ENCODE results near the gene DNAJC25. TPM values are rescaled to one million over a fixed set of nuclear protein-coding genes. Genes with fewer than 3 reads are reported as not detected.

The DNAJC25 gene
- polyA plus RNA-seq, 1 donor from 2014 or later = 20.0 TPM

DNA sequence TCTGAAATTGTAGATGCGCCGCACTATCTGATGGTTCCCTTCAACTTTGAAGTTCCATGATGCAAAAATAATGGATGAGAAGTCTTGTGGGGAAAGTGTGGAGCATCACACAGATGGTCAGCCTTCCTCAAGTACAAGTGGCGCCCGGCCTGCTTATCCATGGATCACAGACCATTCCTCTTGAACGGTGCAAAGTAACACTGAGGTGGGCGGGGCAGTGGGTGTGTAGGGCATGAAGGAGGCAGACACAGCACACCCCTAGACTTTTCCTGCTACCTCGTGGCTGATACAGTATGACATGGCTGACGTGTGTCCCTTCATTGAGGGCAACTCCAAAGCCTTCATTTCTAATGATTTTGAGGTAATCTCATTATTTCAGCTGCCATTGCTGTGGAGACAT, 27.8 kb downstream of the DNAJC25 start:
- Histone ChIP-seq H3K36me3 (ENCODE audit: insufficient read depth, low read length) (no peaks in the 10 kb centered on the region), H4K20me1 (ENCODE audit: insufficient read depth) (no peaks in the 10 kb centered on the region), H3K9me3 (ENCODE audit: low read length) (no peaks in the 10 kb centered on the region), H3K4me2 (ENCODE audit: low read length) (no peak overlapping the region), H3K27me3 (ENCODE audit: insufficient read depth, low read depth, low read length) (no peaks in the 10 kb centered on the region), H3F3A (ENCODE audit: insufficient read depth, low read length, poor library complexity, severe bottlenecking) (no peaks in the 10 kb centered on the region), H3K9me2 (ENCODE audit: insufficient read depth, low read length) (no peaks in the 10 kb centered on the region), H3K4me3 (ENCODE audit: low read length) (no peak overlapping the region), H3K27ac (ENCODE audit: low read length) (no peak overlapping the region), H3K9ac (ENCODE audit: low read length) (no peak overlapping the region), H2AFZ (ENCODE audit: low read depth, low read length) (no peak overlapping the region), H3K79me2 (replicated peaks; ENCODE audit: insufficient read depth, low read length) (peaks cover 5% of the 10 kb centered on the region)
- TF ChIP-seq EZH2 (IDR thresholded peaks at IDR 0.05; ENCODE audit: borderline replicate concordance, insufficient read depth, low read length, poor library complexity, severe bottlenecking) (no peak), MXI1 (conservative IDR thresholded peaks at IDR 0.05; ENCODE audit: poor library complexity, severe bottlenecking) (no peak), EP300 (conservative IDR thresholded peaks at IDR 0.05; ENCODE audit: poor library complexity, severe bottlenecking) (no peak), SMC3 (conservative IDR thresholded peaks at IDR 0.05; ENCODE audit: poor library complexity) (no peak), TAF1 (IDR thresholded peaks at IDR 0.05; ENCODE audit: low read depth) (no peak), RAD21 (conservative IDR thresholded peaks at IDR 0.05) (no peak)
- TF ChIP-seq, protein P1, sequence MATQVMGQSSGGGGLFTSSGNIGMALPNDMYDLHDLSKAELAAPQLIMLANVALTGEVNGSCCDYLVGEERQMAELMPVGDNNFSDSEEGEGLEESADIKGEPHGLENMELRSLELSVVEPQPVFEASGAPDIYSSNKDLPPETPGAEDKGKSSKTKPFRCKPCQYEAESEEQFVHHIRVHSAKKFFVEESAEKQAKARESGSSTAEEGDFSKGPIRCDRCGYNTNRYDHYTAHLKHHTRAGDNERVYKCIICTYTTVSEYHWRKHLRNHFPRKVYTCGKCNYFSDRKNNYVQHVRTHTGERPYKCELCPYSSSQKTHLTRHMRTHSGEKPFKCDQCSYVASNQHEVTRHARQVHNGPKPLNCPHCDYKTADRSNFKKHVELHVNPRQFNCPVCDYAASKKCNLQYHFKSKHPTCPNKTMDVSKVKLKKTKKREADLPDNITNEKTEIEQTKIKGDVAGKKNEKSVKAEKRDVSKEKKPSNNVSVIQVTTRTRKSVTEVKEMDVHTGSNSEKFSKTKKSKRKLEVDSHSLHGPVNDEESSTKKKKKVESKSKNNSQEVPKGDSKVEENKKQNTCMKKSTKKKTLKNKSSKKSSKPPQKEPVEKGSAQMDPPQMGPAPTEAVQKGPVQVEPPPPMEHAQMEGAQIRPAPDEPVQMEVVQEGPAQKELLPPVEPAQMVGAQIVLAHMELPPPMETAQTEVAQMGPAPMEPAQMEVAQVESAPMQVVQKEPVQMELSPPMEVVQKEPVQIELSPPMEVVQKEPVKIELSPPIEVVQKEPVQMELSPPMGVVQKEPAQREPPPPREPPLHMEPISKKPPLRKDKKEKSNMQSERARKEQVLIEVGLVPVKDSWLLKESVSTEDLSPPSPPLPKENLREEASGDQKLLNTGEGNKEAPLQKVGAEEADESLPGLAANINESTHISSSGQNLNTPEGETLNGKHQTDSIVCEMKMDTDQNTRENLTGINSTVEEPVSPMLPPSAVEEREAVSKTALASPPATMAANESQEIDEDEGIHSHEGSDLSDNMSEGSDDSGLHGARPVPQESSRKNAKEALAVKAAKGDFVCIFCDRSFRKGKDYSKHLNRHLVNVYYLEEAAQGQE (IDR thresholded peaks at IDR 0.05; ENCODE audit: borderline replicate concordance) = no peak
- TF ChIP-seq, protein P2, sequence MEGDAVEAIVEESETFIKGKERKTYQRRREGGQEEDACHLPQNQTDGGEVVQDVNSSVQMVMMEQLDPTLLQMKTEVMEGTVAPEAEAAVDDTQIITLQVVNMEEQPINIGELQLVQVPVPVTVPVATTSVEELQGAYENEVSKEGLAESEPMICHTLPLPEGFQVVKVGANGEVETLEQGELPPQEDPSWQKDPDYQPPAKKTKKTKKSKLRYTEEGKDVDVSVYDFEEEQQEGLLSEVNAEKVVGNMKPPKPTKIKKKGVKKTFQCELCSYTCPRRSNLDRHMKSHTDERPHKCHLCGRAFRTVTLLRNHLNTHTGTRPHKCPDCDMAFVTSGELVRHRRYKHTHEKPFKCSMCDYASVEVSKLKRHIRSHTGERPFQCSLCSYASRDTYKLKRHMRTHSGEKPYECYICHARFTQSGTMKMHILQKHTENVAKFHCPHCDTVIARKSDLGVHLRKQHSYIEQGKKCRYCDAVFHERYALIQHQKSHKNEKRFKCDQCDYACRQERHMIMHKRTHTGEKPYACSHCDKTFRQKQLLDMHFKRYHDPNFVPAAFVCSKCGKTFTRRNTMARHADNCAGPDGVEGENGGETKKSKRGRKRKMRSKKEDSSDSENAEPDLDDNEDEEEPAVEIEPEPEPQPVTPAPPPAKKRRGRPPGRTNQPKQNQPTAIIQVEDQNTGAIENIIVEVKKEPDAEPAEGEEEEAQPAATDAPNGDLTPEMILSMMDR (IDR thresholded peaks at IDR 0.05; ENCODE audit: poor library complexity, severe bottlenecking) = no peak

DNA sequence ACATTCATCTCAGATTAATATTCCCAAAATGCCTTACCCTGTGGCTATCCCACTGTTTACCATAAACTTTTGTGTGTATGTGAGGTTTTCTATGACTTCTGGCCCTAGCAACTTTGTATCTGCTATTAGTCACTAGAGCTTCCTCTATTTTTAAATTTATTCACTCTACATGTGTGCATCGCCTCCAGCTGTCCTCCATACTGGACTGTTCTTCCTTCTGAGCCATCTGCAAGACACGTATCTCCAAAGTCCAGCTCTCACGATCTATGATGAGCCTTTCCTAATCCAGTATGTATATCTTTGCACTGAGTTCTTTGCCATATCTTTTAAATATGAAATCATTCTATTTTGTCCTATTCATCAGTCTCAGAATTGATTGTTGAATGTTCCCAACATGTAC, 28.6 kb downstream of the DNAJC25 start:
- no peak overlapping the region for H3K4me3 ChIP-seq (ENCODE audit: low read length)
- peaks cover 5% of the 10 kb centered on the region for H3K79me2 ChIP-seq (replicated peaks; ENCODE audit: insufficient read depth, low read length)
- no peaks in the 10 kb centered on the region for H3K27me3 ChIP-seq (ENCODE audit: insufficient read depth, low read depth, low read length)
- no peak overlapping the region for H3K4me2 ChIP-seq (ENCODE audit: low read length)
- no peak for TF ChIP-seq MXI1 (conservative IDR thresholded peaks at IDR 0.05; ENCODE audit: poor library complexity, severe bottlenecking)
- TF ChIP-seq, protein P2 (IDR thresholded peaks at IDR 0.05; ENCODE audit: poor library complexity, severe bottlenecking) = no peak
- TF ChIP-seq POLR2AphosphoS5 (IDR thresholded peaks at IDR 0.05) = no peak
- no peak for TF ChIP-seq SMC3 (conservative IDR thresholded peaks at IDR 0.05; ENCODE audit: poor library complexity)
- no peak for TF ChIP-seq RAD21 (conservative IDR thresholded peaks at IDR 0.05)
- no peak for TF ChIP-seq TAF1 (IDR thresholded peaks at IDR 0.05; ENCODE audit: low read depth)
- no peak for TF ChIP-seq EP300 (conservative IDR thresholded peaks at IDR 0.05; ENCODE audit: poor library complexity, severe bottlenecking)
- no peak for TF ChIP-seq EZH2 (IDR thresholded peaks at IDR 0.05; ENCODE audit: borderline replicate concordance, insufficient read depth, low read length, poor library complexity, severe bottlenecking)
- TF ChIP-seq, protein P1 (IDR thresholded peaks at IDR 0.05; ENCODE audit: borderline replicate concordance) = no peak
- no peaks in the 10 kb centered on the region for H4K20me1 ChIP-seq (ENCODE audit: insufficient read depth)
- H3K9me3 ChIP-seq (ENCODE audit: low read length) = no peaks in the 10 kb centered on the region
- no peaks in the 10 kb centered on the region for H3K36me3 ChIP-seq (ENCODE audit: insufficient read depth, low read length)
- no peak overlapping the region for H2AFZ ChIP-seq (ENCODE audit: low read depth, low read length)
- H3K9ac ChIP-seq (ENCODE audit: low read length) = no peak overlapping the region
- no peaks in the 10 kb centered on the region for H3F3A ChIP-seq (ENCODE audit: insufficient read depth, low read length, poor library complexity, severe bottlenecking)
- no peak overlapping the region for H3K27ac ChIP-seq (ENCODE audit: low read length)
- no peaks in the 10 kb centered on the region for H3K9me2 ChIP-seq (ENCODE audit: insufficient read depth, low read length)
